SKM-1 (cell line): Measurements from ENCODE around the gene NEK11.

Source experiments
- DNase-seq: peaks from one replicate; lab custom pipeline; 2025; ENCODE audit not compliant: unreplicated experiment; lab: John Stamatoyannopoulos, UW

The NEK11 gene

DNA sequence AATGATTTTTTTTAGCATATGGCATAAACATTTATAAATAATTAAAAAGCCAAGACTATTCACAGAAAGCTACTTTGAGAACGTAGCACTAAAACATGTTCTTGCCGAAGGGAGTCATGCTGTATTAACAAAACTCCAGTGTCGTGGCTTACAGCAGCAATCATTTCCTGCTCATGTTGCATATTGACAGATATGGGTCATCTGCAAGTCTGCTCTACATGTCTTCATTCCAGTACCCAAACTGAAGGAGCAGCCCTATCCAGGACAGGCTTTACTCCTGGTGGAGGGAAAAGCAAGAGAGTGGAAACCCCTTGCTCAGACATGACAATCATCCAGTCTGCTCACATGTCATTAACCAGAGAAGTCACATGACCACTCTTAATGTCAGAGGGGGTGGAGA is 87.6 kb downstream of the NEK11 start:
- DNase-seq: no peak

- no peak for DNase-seq
Measured at GRCh38 chr3:131125684-131126083, 99.0 kb downstream of the NEK11 start.

GRCh38 chr3:131140891-131141290 is 114.2 kb downstream of the NEK11 start:
- no peak for DNase-seq

DNA sequence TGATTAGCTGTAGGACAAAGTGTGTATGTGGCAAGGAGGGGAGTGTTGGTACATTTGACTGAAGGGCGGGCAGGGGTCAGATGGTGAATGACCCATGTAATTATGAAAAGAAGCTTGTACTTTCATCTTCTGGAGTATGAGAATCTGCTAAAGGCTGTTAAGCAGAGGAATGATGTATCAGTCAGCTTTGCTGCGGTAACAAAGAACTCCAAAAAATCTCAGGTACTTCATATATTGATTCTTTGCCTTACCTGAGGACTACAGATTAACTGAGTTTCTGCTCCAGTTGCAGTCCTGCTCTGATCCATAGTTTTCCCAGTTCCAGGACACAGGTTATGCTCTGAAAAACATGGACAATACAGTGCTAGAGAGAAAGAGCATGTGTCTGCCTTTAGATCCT is 115.1 kb downstream of the NEK11 start:
- DNase-seq: no peak

- DNase-seq: no peak
Measured at GRCh38 chr3:131142580-131142979, 115.9 kb downstream of the NEK11 start.

GRCh38 chr3:131143802-131144201 is 117.1 kb downstream of the NEK11 start:
- no peak for DNase-seq

- no peak for DNase-seq
Measured at GRCh38 chr3:131147534-131147933, 120.9 kb downstream of the NEK11 start.

DNA sequence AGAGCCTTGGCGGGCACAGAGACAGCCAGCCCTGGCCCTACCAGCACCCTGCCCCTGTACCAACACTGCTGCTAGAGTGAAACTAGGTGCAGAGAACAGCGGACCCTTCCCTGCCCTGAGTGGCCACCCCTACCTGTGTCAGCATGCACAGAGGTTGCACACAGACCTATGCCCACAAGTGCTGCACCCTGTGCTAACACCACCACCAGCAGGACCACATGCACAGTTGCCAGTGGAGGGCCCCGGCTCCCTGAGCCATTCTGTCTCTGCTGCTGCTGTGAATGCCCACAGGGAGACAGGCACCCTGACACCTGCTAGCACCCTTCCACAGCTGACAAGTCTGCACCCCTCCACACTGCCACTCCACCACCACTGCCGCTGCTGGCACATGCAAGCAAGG is 131.8 kb downstream of the NEK11 start:
- DNase-seq: no peak

GRCh38 chr3:131162516-131162915 is 135.8 kb downstream of the NEK11 start:
- no peak for DNase-seq

DNA sequence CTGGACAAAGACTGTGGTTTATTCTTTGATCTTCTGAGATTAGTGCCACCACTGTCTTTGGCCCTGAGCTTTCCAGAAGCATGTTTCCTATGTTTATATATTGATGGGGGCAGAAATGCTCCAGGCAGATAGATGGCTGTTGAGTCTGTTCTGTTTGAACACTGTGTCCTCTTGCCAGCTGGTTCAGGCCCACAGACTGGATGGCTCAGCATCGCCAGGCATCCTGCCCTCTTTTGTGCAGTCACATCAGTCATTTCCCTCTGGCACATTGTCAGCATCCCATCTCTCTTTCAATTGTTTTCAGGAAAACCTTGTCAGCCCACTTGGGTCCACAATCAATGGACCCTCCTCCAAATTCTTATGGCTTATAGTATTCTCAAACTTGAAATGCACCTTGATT is 141.2 kb downstream of the NEK11 start:
- no peak for DNase-seq

DNA sequence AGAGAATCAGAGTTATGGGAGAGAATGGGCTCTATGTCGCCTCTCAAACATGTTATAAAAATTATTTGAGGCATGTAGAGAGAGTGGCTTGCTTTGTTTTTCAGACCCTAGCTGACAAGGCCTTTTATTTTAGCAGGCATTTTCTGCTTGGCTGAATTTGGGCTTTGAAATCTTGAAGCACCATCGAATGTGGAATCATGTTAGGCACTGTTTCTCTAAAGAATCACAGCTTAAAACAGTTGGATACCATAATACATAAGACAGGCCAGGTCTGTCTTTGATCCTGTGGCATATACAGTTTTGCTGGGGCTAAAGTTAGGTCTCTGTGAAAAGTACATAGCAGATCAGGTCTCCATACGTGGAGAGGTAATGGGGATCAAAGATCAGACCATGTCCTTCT is 142.7 kb downstream of the NEK11 start:
- no peak for DNase-seq

GRCh38 chr3:131172502-131173200 is 146.0 kb downstream of the NEK11 start:
- no peak for DNase-seq

GRCh38 chr3:131174752-131175151 is 148.1 kb downstream of the NEK11 start:
- DNase-seq: peak; percentile 11

- DNase-seq: no peak
Measured at GRCh38 chr3:131178710-131179375, 152.2 kb downstream of the NEK11 start.

- DNase-seq: no peak
Measured at GRCh38 chr3:131192701-131193100, 166.0 kb downstream of the NEK11 start.

DNA sequence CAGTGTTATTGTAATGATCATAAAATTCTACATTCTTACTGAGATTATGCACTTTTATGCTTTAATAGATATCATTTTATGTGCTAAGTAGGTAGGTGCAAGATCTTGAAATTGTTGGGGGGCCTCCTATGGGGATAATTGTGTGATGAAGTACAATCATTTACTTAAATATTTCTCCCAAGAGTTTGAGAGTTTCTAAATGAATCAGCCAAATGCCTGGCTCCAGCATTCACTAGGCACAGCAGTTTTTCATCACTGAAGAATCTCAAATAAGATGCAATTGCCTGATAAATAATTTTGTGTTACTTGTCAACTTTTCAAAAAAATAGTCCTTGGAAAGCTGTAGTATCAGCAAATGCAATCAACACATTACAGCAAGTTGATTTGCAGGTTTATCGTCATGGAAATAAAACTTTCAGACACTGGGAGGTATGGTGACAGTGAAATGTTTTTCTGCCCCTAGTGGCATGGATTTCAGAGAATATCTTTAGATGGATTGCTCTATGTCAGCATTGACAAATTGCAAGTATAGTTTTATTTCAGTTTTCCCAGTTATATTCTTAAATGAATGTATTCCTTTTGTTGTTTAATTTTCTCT is 167.1 kb downstream of the NEK11 start:
- no peak for DNase-seq

DNA sequence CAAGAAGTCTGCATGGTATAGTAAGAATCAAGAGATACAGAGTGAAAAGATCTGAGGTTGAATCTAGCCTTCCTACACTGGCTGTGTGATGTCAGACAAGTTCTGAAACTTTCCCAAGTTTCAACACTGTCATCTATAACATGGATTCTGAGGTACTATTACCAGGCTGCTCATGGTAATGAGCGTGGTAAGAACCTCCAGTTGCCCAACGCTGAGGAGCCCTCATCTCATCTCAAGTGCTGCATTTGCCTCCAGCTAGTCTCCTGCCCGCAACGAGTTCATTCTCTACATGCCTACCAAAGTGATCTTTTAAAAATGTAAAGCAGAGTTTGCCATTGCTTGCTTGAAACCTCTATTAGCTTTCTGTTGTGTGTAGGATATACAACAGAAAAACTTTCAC is 168.1 kb downstream of the NEK11 start:
- no peak for DNase-seq

- DNase-seq: no peak
Measured at GRCh38 chr3:131200636-131201199, 174.0 kb downstream of the NEK11 start.

- DNase-seq: no peak
Measured at GRCh38 chr3:131216330-131216729, 189.7 kb downstream of the NEK11 start.

DNA sequence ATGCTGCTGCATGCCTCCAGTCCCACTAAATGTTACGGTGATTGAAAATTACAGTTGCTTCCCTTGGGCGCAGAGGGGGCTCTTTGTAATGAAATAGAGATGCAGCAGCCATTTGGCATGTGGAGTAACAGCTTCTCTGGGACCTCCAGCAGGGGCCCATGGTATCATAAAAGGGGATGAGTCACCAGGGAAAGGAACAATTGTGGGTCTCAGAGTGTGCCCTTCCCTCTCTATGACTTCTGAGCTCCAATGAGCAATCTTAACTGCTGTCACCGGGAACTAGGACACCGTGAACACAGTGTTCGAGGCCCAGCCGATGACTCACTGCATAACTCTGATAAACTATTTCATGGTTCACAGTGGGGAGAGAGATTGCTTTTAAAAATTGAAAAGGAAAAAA is 190.1 kb downstream of the NEK11 start:
- DNase-seq: no peak

DNA sequence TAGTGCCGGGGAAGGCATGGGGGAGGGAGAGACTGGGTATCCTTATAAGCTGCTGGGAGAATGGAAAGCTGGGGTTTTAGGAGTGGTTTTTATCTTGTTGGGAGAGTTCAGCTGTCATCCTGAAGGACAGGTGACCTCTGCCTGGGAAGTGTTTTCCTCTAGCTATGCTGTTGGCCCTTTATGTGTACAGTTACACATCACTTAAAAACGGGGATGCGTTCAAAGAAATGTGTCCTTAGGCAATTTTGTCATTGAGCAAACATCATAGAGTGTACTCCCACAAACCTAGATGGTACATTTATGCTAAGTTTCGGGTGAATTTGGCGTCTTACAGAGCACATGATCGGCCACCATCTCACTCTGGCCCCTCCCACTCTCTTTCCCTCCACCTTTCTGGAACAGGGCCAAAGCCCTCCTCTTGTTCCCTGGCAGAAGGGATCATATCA is 190.6 kb downstream of the NEK11 start:
- DNase-seq: no peak

GRCh38 chr3:131218196-131218595 is 191.5 kb downstream of the NEK11 start:
- no peak for DNase-seq
